OCI-LY1 (cell line): Measurements from ENCODE around the gene SLC12A8.

Experiments
- H2AFZ ChIP-seq: fragments of 200-600 bp; sonication (generic), shearing (Covaris generic); 2 replicates; pipeline ENCODE4 v1.6.0; 2014; ENCODE audit warnings: antibody characterized with exemption, mild to moderate bottlenecking, low read length
- H3F3A ChIP-seq: fragments of 200-600 bp; sonication (generic), shearing (Covaris generic); 2 replicates; pipeline ENCODE4 v1.6.0; 2014; ENCODE audit warnings: mild to moderate bottlenecking, antibody characterized with exemption, low read length, moderate library complexity; ENCODE audit not compliant: insufficient read depth
- H3K27ac ChIP-seq: fragments of 200-600 bp; sonication (generic); 2 replicates; pipeline ENCODE4 v1.5.1; 2014; ENCODE audit warnings: low read length, mixed run types, mild to moderate bottlenecking, low read depth; ENCODE audit not compliant: poor library complexity, severe bottlenecking
- H3K27me3 ChIP-seq: fragments of 200-600 bp; sonication (generic); 2 replicates; pipeline ENCODE4 v1.6.0; 2014; ENCODE audit warnings: antibody characterized with exemption, mild to moderate bottlenecking, low read length, moderate library complexity; ENCODE audit not compliant: insufficient read depth
- H3K36me3 ChIP-seq: fragments of 200-600 bp; sonication (generic); 2 replicates; pipeline ENCODE4 v1.6.1; 2014; ENCODE audit warnings: mild to moderate bottlenecking, antibody characterized with exemption, low read length, moderate library complexity, mixed read lengths; ENCODE audit not compliant: insufficient read depth
- H3K4me1 ChIP-seq: fragments of 200-600 bp; sonication (generic); 2 replicates; pipeline ENCODE4 v1.5.1; 2014; ENCODE audit warnings: mild to moderate bottlenecking, low read length, moderate library complexity; ENCODE audit not compliant: insufficient read depth, severe bottlenecking
- H3K4me2 ChIP-seq: fragments of 200-600 bp; sonication (generic), shearing (Covaris generic); 2 replicates; pipeline ENCODE4 v1.6.1; 2014; ENCODE audit warnings: low read length
- H3K4me3 ChIP-seq: fragments of 200-600 bp; sonication (generic); 2 replicates; pipeline ENCODE4 v1.5.1; 2014; ENCODE audit warnings: low read length, low read depth, mild to moderate bottlenecking, mixed read lengths; ENCODE audit not compliant: poor library complexity, severe bottlenecking
- H3K79me2 ChIP-seq: fragments of 200-600 bp; shearing (Covaris generic); 2 replicates; pipeline ENCODE4 v1.6.1; 2016; ENCODE audit warnings: mixed run types, low read length, mixed read lengths; ENCODE audit not compliant: insufficient read depth
- H3K9ac ChIP-seq: fragments of 200-600 bp; sonication (generic), shearing (Covaris generic); 2 replicates; pipeline ENCODE4 v1.6.1; 2014; ENCODE audit warnings: mild to moderate bottlenecking, low read length, mixed read lengths
- H3K9me2 ChIP-seq: fragments of 200-600 bp; sonication (generic), shearing (Covaris generic); 2 replicates; pipeline ENCODE4 v1.6.1; 2014; ENCODE audit warnings: low read depth, mild to moderate bottlenecking, low read length, mixed read lengths
- H3K9me3 ChIP-seq: fragments of 200-600 bp; shearing (Covaris generic); 2 replicates; pipeline ENCODE4 v1.6.1; 2014; ENCODE audit warnings: low read length, mixed read lengths
- H4K20me1 ChIP-seq: fragments of 200-600 bp; sonication (generic), shearing (Covaris generic); 2 replicates; pipeline ENCODE4 v1.6.0; 2016; ENCODE audit warnings: mild to moderate bottlenecking, low read length; ENCODE audit not compliant: insufficient read depth
- EZH2 ChIP-seq: fragments of 200-600 bp; sonication (generic), shearing (Covaris generic); IDR thresholded peaks from 2 replicates; pipeline ENCODE4 v1.8.0; 2017; ENCODE audit warnings: borderline replicate concordance, mixed run types, mild to moderate bottlenecking, antibody characterized with exemption, low read length, moderate library complexity, mixed read lengths
- TF ChIP-seq, protein P1 (sequence below): fragments of 200-600 bp; sonication (generic), shearing (Covaris generic); IDR thresholded peaks from 2 replicates; pipeline ENCODE4 v1.5.1; 2017; ENCODE audit warnings: mild to moderate bottlenecking, antibody characterized with exemption, low read length, moderate library complexity, mixed read lengths

The SLC12A8 gene

GRCh38 chr3:125140011-125140817, 72.3 kb downstream of the SLC12A8 start:
- no peak for TF ChIP-seq EZH2
- TF ChIP-seq, protein P1, sequence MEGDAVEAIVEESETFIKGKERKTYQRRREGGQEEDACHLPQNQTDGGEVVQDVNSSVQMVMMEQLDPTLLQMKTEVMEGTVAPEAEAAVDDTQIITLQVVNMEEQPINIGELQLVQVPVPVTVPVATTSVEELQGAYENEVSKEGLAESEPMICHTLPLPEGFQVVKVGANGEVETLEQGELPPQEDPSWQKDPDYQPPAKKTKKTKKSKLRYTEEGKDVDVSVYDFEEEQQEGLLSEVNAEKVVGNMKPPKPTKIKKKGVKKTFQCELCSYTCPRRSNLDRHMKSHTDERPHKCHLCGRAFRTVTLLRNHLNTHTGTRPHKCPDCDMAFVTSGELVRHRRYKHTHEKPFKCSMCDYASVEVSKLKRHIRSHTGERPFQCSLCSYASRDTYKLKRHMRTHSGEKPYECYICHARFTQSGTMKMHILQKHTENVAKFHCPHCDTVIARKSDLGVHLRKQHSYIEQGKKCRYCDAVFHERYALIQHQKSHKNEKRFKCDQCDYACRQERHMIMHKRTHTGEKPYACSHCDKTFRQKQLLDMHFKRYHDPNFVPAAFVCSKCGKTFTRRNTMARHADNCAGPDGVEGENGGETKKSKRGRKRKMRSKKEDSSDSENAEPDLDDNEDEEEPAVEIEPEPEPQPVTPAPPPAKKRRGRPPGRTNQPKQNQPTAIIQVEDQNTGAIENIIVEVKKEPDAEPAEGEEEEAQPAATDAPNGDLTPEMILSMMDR = no peak
- H4K20me1 ChIP-seq = no peaks in the 10 kb centered on the region
- no peaks in the 10 kb centered on the region for H3K9me3 ChIP-seq
- H3K27ac ChIP-seq = no peak overlapping the region
- no peaks in the 10 kb centered on the region for H3K36me3 ChIP-seq
- no peaks in the 10 kb centered on the region for H3K9me2 ChIP-seq
- H3K4me3 ChIP-seq = no peak overlapping the region
- H3K79me2 ChIP-seq = no peaks in the 10 kb centered on the region
- peaks cover 5% of the 10 kb centered on the region; the same call in 1 of the 2 replicates for H3K27me3 ChIP-seq
- H3F3A ChIP-seq = no peaks in the 10 kb centered on the region
- no peak overlapping the region for H2AFZ ChIP-seq
- no peak overlapping the region for H3K9ac ChIP-seq
- H3K4me2 ChIP-seq = no peak overlapping the region
- H3K4me1 ChIP-seq = peaks cover 10% of the 10 kb centered on the region

GRCh38 chr3:125139386-125139785, 73.2 kb downstream of the SLC12A8 start:
- Histone ChIP-seq H3K36me3 (no peaks in the 10 kb centered on the region), H3K79me2 (no peaks in the 10 kb centered on the region), H3K9me3 (no peaks in the 10 kb centered on the region), H3K4me3 (no peak overlapping the region), H3K27me3 (peaks cover 5% of the 10 kb centered on the region; the same call in 1 of the 2 replicates), H3K9ac (no peak overlapping the region), H4K20me1 (no peaks in the 10 kb centered on the region), H3K9me2 (no peaks in the 10 kb centered on the region), H3K4me2 (no peak overlapping the region), H2AFZ (no peak overlapping the region), H3F3A (no peaks in the 10 kb centered on the region), H3K27ac (no peak overlapping the region), H3K4me1 (peaks cover 10% of the 10 kb centered on the region)
- TF ChIP-seq, protein P1 = no peak
- TF ChIP-seq EZH2 = no peak

DNA sequence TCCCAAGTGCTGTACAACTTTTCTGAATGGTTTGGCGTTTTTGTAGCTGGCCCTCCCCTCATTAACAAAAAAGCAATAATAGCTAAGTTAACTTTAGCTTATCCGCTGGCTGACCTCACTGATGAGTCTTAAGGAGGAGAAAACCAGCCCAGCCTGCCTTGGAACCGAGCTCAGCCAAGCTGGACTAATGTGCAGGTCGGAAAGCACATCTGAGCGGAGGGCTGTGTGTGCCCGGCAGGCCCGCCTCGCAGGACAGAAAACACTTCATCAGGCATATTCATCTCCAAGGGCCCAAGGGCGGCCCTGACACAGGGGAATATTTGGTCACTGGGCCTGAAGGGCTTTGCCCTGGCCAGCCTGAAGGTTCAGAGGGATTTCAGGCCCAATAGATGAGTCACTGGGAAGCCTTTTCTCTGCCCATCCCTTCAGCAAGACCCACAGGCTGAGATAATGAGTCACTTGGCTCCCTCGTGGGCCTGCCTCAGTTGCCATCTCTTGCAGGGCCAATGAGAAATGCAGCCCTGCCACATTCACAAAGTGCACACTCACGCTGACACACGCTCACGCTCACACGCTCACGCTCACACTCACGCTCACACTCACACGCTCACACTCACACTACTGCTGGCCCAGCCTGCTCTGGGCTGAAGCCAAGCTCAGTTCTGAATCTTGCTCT, 75.1 kb downstream of the SLC12A8 start:
- no peak for TF ChIP-seq EZH2
- TF ChIP-seq, protein P1 = no peak
- no peak overlapping the region for H3K27ac ChIP-seq

More for the DNA sequence above, 75.1 kb downstream of the SLC12A8 start:
- no peaks in the 10 kb centered on the region for H3K9me2 ChIP-seq
- no peaks in the 10 kb centered on the region for H3K36me3 ChIP-seq
- H3K27me3 ChIP-seq = no peaks in the 10 kb centered on the region; the same call in 1 of the 2 replicates
- peaks cover 10% of the 10 kb centered on the region for H3K4me1 ChIP-seq
- no peak overlapping the region for H3K4me3 ChIP-seq
- no peaks in the 10 kb centered on the region for H3K9me3 ChIP-seq
- H2AFZ ChIP-seq = no peak overlapping the region
- no peak overlapping the region for H3K4me2 ChIP-seq
- no peaks in the 10 kb centered on the region for H4K20me1 ChIP-seq
- H3F3A ChIP-seq = no peaks in the 10 kb centered on the region
- H3K79me2 ChIP-seq = no peaks in the 10 kb centered on the region
- H3K9ac ChIP-seq = no peak overlapping the region
